GM12878 (cell line): ENCODE measurements around the gene FAM184B.

Source experiments
- CTCF ChIP-seq, 3 experiments: IDR thresholded peaks in 2 of 3; conservative IDR thresholded peaks in 1 of 3; 2 replicates each; pipeline ENCODE4 v1.5.1; 2011; ENCODE audit warnings: low read depth in 3 of 3, low read length in 3 of 3, mild to moderate bottlenecking in 3 of 3, control low read depth in 2 of 3, moderate library complexity in 2 of 3, inconsistent platforms in 1 of 3, mixed read lengths in 1 of 3; ENCODE audit not compliant: control insufficient read depth in 2 of 3, insufficient read depth in 1 of 3; ENCODE audit errors: extremely low read depth in 1 of 3
- EZH2 ChIP-seq: IDR thresholded peaks from 2 replicates; pipeline ENCODE4 v1.6.1; 2012; ENCODE audit warnings: low read depth, mild to moderate bottlenecking, control low read depth, inconsistent platforms, low read length, borderline replicate concordance; ENCODE audit not compliant: control insufficient read depth
- MAX ChIP-seq: IDR thresholded peaks from 2 replicates; pipeline ENCODE4 v1.6.1; 2012; ENCODE audit warnings: low read depth, low read length, improper control_type of control experiment
- MEF2A ChIP-seq: IDR thresholded peaks from 2 replicates; pipeline ENCODE4 v1.6.1; 2011; ENCODE audit warnings: low read depth, mild to moderate bottlenecking, low read length, moderate library complexity; ENCODE audit not compliant: insufficient read depth
- POLR2AphosphoS5 ChIP-seq: IDR thresholded peaks from 2 replicates; pipeline ENCODE4 v1.6.1; 2011; ENCODE audit warnings: mild to moderate bottlenecking, low read length, inconsistent platforms
- RCOR1 ChIP-seq: conservative IDR thresholded peaks from 2 replicates; pipeline ENCODE4 v1.6.1; 2012; ENCODE audit warnings: low read depth, low read length, improper control_type of control experiment
- REST ChIP-seq: IDR thresholded peaks from 2 replicates; pipeline ENCODE4 v1.6.1; 2012; ENCODE audit warnings: mild to moderate bottlenecking, low read depth, low read length
- SIN3A ChIP-seq: IDR thresholded peaks from 2 replicates; pipeline ENCODE4 v1.6.1; 2012; ENCODE audit warnings: low read depth, low read length, improper control_type of control experiment
- TF ChIP-seq, protein P1 (sequence below): IDR thresholded peaks from 2 replicates; pipeline ENCODE4 v1.6.1; 2012; ENCODE audit warnings: low read depth, low read length, improper control_type of control experiment

DNA sequence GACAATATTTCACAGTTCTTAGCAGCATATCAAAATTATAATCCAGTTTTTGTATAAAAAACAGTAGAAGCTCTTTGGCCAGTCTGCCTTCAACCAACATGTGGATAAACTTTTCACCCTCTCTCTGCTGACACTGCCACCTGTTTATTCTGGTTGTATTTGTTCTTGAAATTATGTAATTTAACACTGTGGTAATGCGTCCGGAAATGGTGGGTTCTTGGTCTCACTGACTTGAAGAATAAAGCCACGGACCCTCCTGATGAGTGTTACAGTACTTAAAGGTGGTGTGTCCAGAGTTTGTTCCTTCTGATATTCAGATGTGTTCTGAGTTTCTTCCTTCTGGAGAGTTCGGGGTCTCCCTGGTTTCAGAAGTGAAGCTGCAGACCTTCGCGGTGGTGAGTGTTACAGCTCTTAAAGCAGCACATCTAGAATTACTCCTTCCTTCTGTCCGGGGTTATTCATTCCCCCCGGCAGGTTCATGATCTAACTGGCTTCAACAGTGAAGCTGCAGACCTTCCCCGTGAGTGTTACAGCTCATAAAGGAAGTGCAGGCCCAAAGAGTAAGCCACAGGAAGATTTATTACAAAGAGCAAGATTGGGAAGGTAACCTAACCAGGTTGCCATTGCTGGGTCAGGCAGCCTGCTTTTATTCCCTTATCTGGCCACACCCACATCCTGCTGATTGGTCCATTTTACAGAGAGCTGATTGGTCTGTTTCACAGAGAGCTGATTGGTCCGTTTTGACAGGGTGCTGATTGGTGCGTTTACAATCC, 15.7 kb downstream of the FAM184B start:
- no peak for TF ChIP-seq CTCF (IDR thresholded peaks at IDR 0.05 in 2 of 3, conservative IDR thresholded peaks at IDR 0.05 in 1 of 3; ENCODE audit: control insufficient read depth in 2 of 3, extremely low read depth in 1 of 3, insufficient read depth in 1 of 3, low read depth in 3 of 3, low read length in 3 of 3)
- no peak for TF ChIP-seq MAX
- TF ChIP-seq REST: no peak
- no peak for TF ChIP-seq RCOR1
- no peak for TF ChIP-seq EZH2
- no peak for TF ChIP-seq MEF2A
- TF ChIP-seq POLR2AphosphoS5: no peak
- TF ChIP-seq, protein P1, sequence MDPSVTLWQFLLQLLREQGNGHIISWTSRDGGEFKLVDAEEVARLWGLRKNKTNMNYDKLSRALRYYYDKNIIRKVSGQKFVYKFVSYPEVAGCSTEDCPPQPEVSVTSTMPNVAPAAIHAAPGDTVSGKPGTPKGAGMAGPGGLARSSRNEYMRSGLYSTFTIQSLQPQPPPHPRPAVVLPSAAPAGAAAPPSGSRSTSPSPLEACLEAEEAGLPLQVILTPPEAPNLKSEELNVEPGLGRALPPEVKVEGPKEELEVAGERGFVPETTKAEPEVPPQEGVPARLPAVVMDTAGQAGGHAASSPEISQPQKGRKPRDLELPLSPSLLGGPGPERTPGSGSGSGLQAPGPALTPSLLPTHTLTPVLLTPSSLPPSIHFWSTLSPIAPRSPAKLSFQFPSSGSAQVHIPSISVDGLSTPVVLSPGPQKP: no peak
- TF ChIP-seq SIN3A: no peak
